K562 treated with DMSO at 1 percent for 48 hours (cell line): Measurements from ENCODE around the gene DMAP1. TPM values are rescaled to one million over a fixed set of nuclear protein-coding genes. Genes with fewer than 3 reads are reported as not detected.

Experiments
- total RNA-seq: library from RNA; unstranded; fragments of 300-600 nt; gene quantifications from 2 replicates; pipeline ENCODE4 v1.2.3, GENCODE V29; 2022; ENCODE audit warnings: low replicate concordance; ENCODE audit errors: extremely low read depth

DMAP1 gene
- not detected in 2 replicates for total RNA-seq

DNA sequence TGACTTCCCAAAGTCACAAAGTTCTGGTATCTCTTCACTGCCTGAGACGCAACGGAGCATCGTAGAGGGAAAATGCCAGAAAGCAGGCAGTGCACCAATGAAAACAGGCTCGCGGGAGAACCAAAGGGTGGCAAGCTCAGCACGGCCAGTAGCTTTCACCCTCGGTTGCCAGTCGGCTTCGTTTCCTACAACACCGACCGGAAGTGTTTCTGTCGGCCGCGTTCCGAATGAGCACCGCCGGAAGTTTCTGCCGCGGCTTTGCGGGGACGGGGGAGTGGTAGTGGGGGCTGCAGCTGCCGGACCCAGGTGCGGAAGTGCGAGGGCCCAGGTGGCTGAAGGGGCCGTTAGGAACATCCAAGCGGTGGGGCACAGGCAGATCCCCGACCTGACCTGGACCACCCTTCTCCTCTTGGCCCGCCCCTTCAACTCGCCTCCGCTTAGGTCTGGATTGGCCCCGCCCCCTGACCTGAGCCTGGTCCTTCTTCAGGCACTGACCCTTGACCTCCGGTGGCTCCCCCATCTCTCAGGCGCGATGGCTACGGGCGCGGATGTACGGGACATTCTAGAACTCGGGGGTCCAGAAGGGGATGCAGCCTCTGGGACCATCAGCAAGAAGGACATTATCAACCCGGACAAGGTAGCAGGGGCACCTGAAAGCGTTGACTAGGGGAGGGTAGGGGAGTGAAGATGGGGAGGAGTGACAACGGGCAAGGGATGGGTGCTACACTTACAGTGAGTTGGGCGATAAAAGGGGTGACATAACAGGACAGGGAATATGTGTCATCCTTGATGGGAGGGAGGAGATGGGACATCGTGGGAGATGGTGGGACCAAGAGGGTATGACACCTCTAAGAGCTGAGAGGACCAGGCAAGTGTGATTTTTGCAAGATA, at the start of gene DMAP1:
DMAP1 (plus strand) TSS at position 250 of the 891 bp plus-strand sequence; CDS start at position 533, 283 bp downstream.

Other genes starting within 250 kb of the DMAP1 start
- not detected in 2 replicates for gene DPH2, start 243.5 kb upstream of the DMAP1 start, total RNA-seq
- gene ATP6V0B, start 238.5 kb upstream of the DMAP1 start, total RNA-seq: 748 TPM in 1 of 2 replicates, not detected in the other
- gene B4GALT2, start 234.3 kb upstream of the DMAP1 start, total RNA-seq: not detected in 2 replicates
- not detected in 2 replicates for gene CCDC24, start 221.9 kb upstream of the DMAP1 start, total RNA-seq
- not detected in 2 replicates for gene SLC6A9, start 182.0 kb upstream of the DMAP1 start, total RNA-seq
- gene KLF17, start 94.7 kb upstream of the DMAP1 start, total RNA-seq: not detected in 2 replicates
- gene KLF18, start 71.8 kb upstream of the DMAP1 start, total RNA-seq: not detected in 2 replicates
- gene ERI3, start 141.8 kb downstream of the DMAP1 start, total RNA-seq: 248 TPM in 1 of 2 replicates, not detected in the other
- not detected in 2 replicates for gene RNF220, start 191.8 kb downstream of the DMAP1 start, total RNA-seq